Measurements from ENCODE around the gene COX14.

COX14 gene

GRCh38 chr12:50102646-50103309 lies 9.3 kb upstream of the COX14 start:
- no peaks in the 10 kb centered on the region for H3K9me3 ChIP-seq (ENCODE audit: control insufficient read depth, low read depth, low read length)
- H3K9ac ChIP-seq (ENCODE audit: low read length) = no peak overlapping the region
- peaks cover 38% of the 10 kb centered on the region for H3K36me3 ChIP-seq (ENCODE audit: control insufficient read depth, low read depth, low read length)
- H3K27me3 ChIP-seq (ENCODE audit: control insufficient read depth, insufficient read depth, low read length) = no peaks in the 10 kb centered on the region
- no peak overlapping the region for H3K27ac ChIP-seq (ENCODE audit: low read length)
- no peak overlapping the region for H3K4me3 ChIP-seq (ENCODE audit: low read length)
- peaks cover 13% of the 10 kb centered on the region for H3K4me1 ChIP-seq (ENCODE audit: control insufficient read depth, low read depth, low read length)

DNA sequence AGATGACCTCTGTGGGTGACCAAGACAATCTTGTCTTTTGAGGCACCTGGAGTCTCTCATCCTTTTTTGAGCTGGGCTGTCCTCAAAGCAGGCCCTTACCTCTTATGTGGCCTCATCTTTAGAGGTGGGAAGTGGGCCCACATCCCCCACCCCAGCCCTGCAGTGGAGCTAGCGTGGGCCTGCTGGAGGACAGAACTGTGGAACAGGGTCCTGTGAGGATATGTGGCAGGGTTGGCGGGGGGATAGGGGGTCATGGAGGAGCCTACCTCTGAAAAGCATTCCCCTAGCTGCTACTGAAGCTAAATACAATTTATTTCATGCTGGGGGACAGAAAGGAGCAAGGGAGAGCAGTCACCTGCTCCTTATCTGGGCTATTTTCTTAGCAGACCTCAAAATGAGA lies 8.7 kb upstream of the COX14 start:
- H3K27me3 ChIP-seq (ENCODE audit: control insufficient read depth, insufficient read depth, low read length) = no peaks in the 10 kb centered on the region
- no peaks in the 10 kb centered on the region for H3K9me3 ChIP-seq (ENCODE audit: control insufficient read depth, low read depth, low read length)
- H3K9ac ChIP-seq (ENCODE audit: low read length) = no peak overlapping the region
- H3K4me1 ChIP-seq (ENCODE audit: control insufficient read depth, low read depth, low read length) = peaks cover 13% of the 10 kb centered on the region
- H3K4me3 ChIP-seq (ENCODE audit: low read length) = no peak overlapping the region
- no peak overlapping the region for H3K27ac ChIP-seq (ENCODE audit: low read length)
- peaks cover 32% of the 10 kb centered on the region for H3K36me3 ChIP-seq (ENCODE audit: control insufficient read depth, low read depth, low read length)

GRCh38 chr12:50103767-50104321 lies 8.2 kb upstream of the COX14 start, which contains the start of gene GPD1:
Gene GPD1, plus strand, starts transcription at chr12:50104008. Its CDS starts 43 bp downstream, at chr12:50104051.
- peaks cover 13% of the 10 kb centered on the region for H3K4me1 ChIP-seq (ENCODE audit: control insufficient read depth, low read depth, low read length)
- H3K36me3 ChIP-seq (ENCODE audit: control insufficient read depth, low read depth, low read length) = peaks cover 27% of the 10 kb centered on the region
- H3K9ac ChIP-seq (ENCODE audit: low read length) = no peak within 1 kb of the TSS
- H3K27me3 ChIP-seq (ENCODE audit: control insufficient read depth, insufficient read depth, low read length) = no peaks in the 10 kb centered on the region
- no peak within 1 kb of the TSS for H3K27ac ChIP-seq (ENCODE audit: low read length)
- no peak within 1 kb of the TSS for H3K4me3 ChIP-seq (ENCODE audit: low read length)
- H3K9me3 ChIP-seq (ENCODE audit: control insufficient read depth, low read depth, low read length) = no peaks in the 10 kb centered on the region

- H3K4me3 ChIP-seq (ENCODE audit: low read length) = no peak overlapping the region
- no peaks in the 10 kb centered on the region for H3K27me3 ChIP-seq (ENCODE audit: control insufficient read depth, insufficient read depth, low read length)
- H3K4me1 ChIP-seq (ENCODE audit: control insufficient read depth, low read depth, low read length) = peaks cover 13% of the 10 kb centered on the region
- H3K36me3 ChIP-seq (ENCODE audit: control insufficient read depth, low read depth, low read length) = peaks cover 18% of the 10 kb centered on the region
- H3K9ac ChIP-seq (ENCODE audit: low read length) = no peak overlapping the region
- H3K9me3 ChIP-seq (ENCODE audit: control insufficient read depth, low read depth, low read length) = no peaks in the 10 kb centered on the region
- no peak overlapping the region for H3K27ac ChIP-seq (ENCODE audit: low read length)
Measured at GRCh38 chr12:50104417-50105366, 7.3 kb upstream of the COX14 start.

DNA sequence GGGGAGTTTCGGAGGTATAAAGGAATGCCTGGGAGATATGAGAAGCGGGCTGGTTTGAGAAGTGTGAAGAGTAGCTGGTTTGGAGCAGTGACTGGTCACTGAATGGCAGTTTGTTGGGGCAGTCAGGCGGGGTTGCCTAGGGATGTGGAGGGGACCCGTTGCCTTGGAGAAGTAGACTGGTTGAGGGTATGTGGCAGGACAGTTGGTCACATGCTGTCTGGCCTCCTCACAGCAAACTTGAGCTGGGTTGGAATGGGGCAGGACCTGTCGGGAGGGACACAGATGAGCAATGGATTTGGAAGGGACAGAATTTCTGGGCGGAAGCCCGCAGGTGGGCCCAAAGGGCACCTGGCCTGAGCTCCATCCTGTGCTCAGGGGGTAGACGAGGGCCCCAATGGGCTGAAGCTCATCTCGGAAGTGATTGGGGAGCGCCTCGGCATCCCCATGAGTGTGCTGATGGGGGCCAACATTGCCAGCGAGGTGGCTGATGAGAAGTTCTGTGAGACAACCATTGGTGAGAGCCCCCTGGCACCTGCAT lies 6.1 kb upstream of the COX14 start:
- no peak overlapping the region for H3K4me3 ChIP-seq (ENCODE audit: low read length)
- H3K27me3 ChIP-seq (ENCODE audit: control insufficient read depth, insufficient read depth, low read length) = no peaks in the 10 kb centered on the region
- H3K9ac ChIP-seq (ENCODE audit: low read length) = no peak overlapping the region
- H3K27ac ChIP-seq (ENCODE audit: low read length) = no peak overlapping the region
- peaks cover 8% of the 10 kb centered on the region for H3K36me3 ChIP-seq (ENCODE audit: control insufficient read depth, low read depth, low read length)
- H3K9me3 ChIP-seq (ENCODE audit: control insufficient read depth, low read depth, low read length) = no peaks in the 10 kb centered on the region
- peaks cover 24% of the 10 kb centered on the region for H3K4me1 ChIP-seq (ENCODE audit: control insufficient read depth, low read depth, low read length)

- no peaks in the 10 kb centered on the region for H3K27me3 ChIP-seq (ENCODE audit: control insufficient read depth, insufficient read depth, low read length)
- peaks cover 24% of the 10 kb centered on the region for H3K4me1 ChIP-seq (ENCODE audit: control insufficient read depth, low read depth, low read length)
- no peak overlapping the region for H3K27ac ChIP-seq (ENCODE audit: low read length)
- peaks cover 5% of the 10 kb centered on the region for H3K36me3 ChIP-seq (ENCODE audit: control insufficient read depth, low read depth, low read length)
- no peak overlapping the region for H3K9ac ChIP-seq (ENCODE audit: low read length)
- H3K9me3 ChIP-seq (ENCODE audit: control insufficient read depth, low read depth, low read length) = no peaks in the 10 kb centered on the region
- H3K4me3 ChIP-seq (ENCODE audit: low read length) = no peak overlapping the region
Measured at GRCh38 chr12:50106907-50107306, 5.1 kb upstream of the COX14 start.

GRCh38 chr12:50107416-50108268 lies 4.4 kb upstream of the COX14 start:
- Histone ChIP-seq H3K36me3 (ENCODE audit: control insufficient read depth, low read depth, low read length) (no peaks in the 10 kb centered on the region), H3K4me3 (ENCODE audit: low read length) (no peak overlapping the region), H3K27me3 (ENCODE audit: control insufficient read depth, insufficient read depth, low read length) (no peaks in the 10 kb centered on the region), H3K9me3 (ENCODE audit: control insufficient read depth, low read depth, low read length) (no peaks in the 10 kb centered on the region), H3K4me1 (ENCODE audit: control insufficient read depth, low read depth, low read length) (peaks cover 23% of the 10 kb centered on the region), H3K9ac (ENCODE audit: low read length) (no peak overlapping the region), H3K27ac (ENCODE audit: low read length) (no peak overlapping the region)

GRCh38 chr12:50109319-50109718 lies 2.7 kb upstream of the COX14 start:
- Histone ChIP-seq H3K9me3 (ENCODE audit: control insufficient read depth, low read depth, low read length) (no peaks in the 10 kb centered on the region), H3K36me3 (ENCODE audit: control insufficient read depth, low read depth, low read length) (no peaks in the 10 kb centered on the region), H3K27ac (ENCODE audit: low read length) (no peak overlapping the region), H3K4me3 (ENCODE audit: low read length) (no peak overlapping the region), H3K27me3 (ENCODE audit: control insufficient read depth, insufficient read depth, low read length) (no peaks in the 10 kb centered on the region), H3K9ac (ENCODE audit: low read length) (no peak overlapping the region), H3K4me1 (ENCODE audit: control insufficient read depth, low read depth, low read length) (peaks cover 15% of the 10 kb centered on the region)

GRCh38 chr12:50110127-50110761 lies 1.8 kb upstream of the COX14 start:
- Histone ChIP-seq H3K27me3 (ENCODE audit: control insufficient read depth, insufficient read depth, low read length) (no peaks in the 10 kb centered on the region), H3K27ac (ENCODE audit: low read length) (no peak overlapping the region), H3K9ac (ENCODE audit: low read length) (no peak overlapping the region), H3K4me1 (ENCODE audit: control insufficient read depth, low read depth, low read length) (peaks cover 15% of the 10 kb centered on the region), H3K36me3 (ENCODE audit: control insufficient read depth, low read depth, low read length) (no peaks in the 10 kb centered on the region), H3K9me3 (ENCODE audit: control insufficient read depth, low read depth, low read length) (no peaks in the 10 kb centered on the region), H3K4me3 (ENCODE audit: low read length) (no peak overlapping the region)

GRCh38 chr12:50110762-50111351 lies 1.2 kb upstream of the COX14 start:
- H3K9me3 ChIP-seq (ENCODE audit: control insufficient read depth, low read depth, low read length) = no peaks in the 10 kb centered on the region
- H3K27ac ChIP-seq (ENCODE audit: low read length) = no peak overlapping the region
- peak overlapping the region; percentile 59 for H3K4me3 ChIP-seq (ENCODE audit: low read length)

More at GRCh38 chr12:50110762-50111351, 1.2 kb upstream of the COX14 start:
- Histone ChIP-seq H3K36me3 (ENCODE audit: control insufficient read depth, low read depth, low read length) (no peaks in the 10 kb centered on the region), H3K9ac (ENCODE audit: low read length) (no peak overlapping the region), H3K4me1 (ENCODE audit: control insufficient read depth, low read depth, low read length) (peaks cover 15% of the 10 kb centered on the region), H3K27me3 (ENCODE audit: control insufficient read depth, insufficient read depth, low read length) (no peaks in the 10 kb centered on the region)
